ENCODE measurements around the gene RASA2. TPM values are rescaled to one million over a fixed set of nuclear protein-coding genes. Genes with fewer than 3 reads are reported as not detected.

The RASA2 gene
- total RNA-seq, 1 donor from 2014 or later = 4.3 TPM

GRCh38 chr3:141482245-141482922 lies 4.4 kb upstream of the RASA2 start:
- Histone ChIP-seq H3K9me3 (replicated peaks) (no peaks in the 10 kb centered on the region), H3K27me3 (ENCODE audit: low read depth) (no peaks in the 10 kb centered on the region), H3K36me3 (no peaks in the 10 kb centered on the region), H3K27ac (replicated peaks) (no peak overlapping the region), H3K4me1 (peaks cover 13% of the 10 kb centered on the region), H3K4me3 (no peak overlapping the region)
- intact Hi-C loops (cut with micrococcal nuclease) = no loop called here
- no peak for DNase-seq
- TF ChIP-seq, protein P1, sequence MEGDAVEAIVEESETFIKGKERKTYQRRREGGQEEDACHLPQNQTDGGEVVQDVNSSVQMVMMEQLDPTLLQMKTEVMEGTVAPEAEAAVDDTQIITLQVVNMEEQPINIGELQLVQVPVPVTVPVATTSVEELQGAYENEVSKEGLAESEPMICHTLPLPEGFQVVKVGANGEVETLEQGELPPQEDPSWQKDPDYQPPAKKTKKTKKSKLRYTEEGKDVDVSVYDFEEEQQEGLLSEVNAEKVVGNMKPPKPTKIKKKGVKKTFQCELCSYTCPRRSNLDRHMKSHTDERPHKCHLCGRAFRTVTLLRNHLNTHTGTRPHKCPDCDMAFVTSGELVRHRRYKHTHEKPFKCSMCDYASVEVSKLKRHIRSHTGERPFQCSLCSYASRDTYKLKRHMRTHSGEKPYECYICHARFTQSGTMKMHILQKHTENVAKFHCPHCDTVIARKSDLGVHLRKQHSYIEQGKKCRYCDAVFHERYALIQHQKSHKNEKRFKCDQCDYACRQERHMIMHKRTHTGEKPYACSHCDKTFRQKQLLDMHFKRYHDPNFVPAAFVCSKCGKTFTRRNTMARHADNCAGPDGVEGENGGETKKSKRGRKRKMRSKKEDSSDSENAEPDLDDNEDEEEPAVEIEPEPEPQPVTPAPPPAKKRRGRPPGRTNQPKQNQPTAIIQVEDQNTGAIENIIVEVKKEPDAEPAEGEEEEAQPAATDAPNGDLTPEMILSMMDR (IDR thresholded peaks at IDR 0.05; ENCODE audit: borderline replicate concordance) = no peak

GRCh38 chr3:141484701-141485287 lies 2.0 kb upstream of the RASA2 start:
- no peaks in the 10 kb centered on the region for H3K36me3 ChIP-seq
- peaks cover 30% of the 10 kb centered on the region for H3K4me1 ChIP-seq
- no peak overlapping the region for H3K27ac ChIP-seq (replicated peaks)
- no peak overlapping the region for H3K4me3 ChIP-seq
- TF ChIP-seq, protein P1 (IDR thresholded peaks at IDR 0.05; ENCODE audit: borderline replicate concordance) = no peak
- no peaks in the 10 kb centered on the region for H3K9me3 ChIP-seq (replicated peaks)
- no peak for DNase-seq
- intact Hi-C loops (cut with micrococcal nuclease) = no loop called here
- H3K27me3 ChIP-seq (ENCODE audit: low read depth) = no peaks in the 10 kb centered on the region

GRCh38 chr3:141485641-141486495 lies 959 bp upstream of the RASA2 start:
- no peaks in the 10 kb centered on the region for H3K36me3 ChIP-seq
- no peaks in the 10 kb centered on the region for H3K27me3 ChIP-seq (ENCODE audit: low read depth)
- TF ChIP-seq, protein P1 (IDR thresholded peaks at IDR 0.05; ENCODE audit: borderline replicate concordance) = no peak
- DNase-seq = no peak
- peak overlapping the region; percentile 96 for H3K27ac ChIP-seq (replicated peaks)
- peaks cover 30% of the 10 kb centered on the region for H3K4me1 ChIP-seq
- peak overlapping the region; percentile 88 for H3K4me3 ChIP-seq
- intact Hi-C loops (cut with micrococcal nuclease) = no loop called here
- H3K9me3 ChIP-seq (replicated peaks) = no peaks in the 10 kb centered on the region

- H3K4me1 ChIP-seq = peaks cover 30% of the 10 kb centered on the region
- TF ChIP-seq, protein P1 (IDR thresholded peaks at IDR 0.05; ENCODE audit: borderline replicate concordance) = no peak
- H3K4me3 ChIP-seq = peak overlapping the region; percentile 88
- no peaks in the 10 kb centered on the region for H3K27me3 ChIP-seq (ENCODE audit: low read depth)
- H3K9me3 ChIP-seq (replicated peaks) = no peaks in the 10 kb centered on the region
- H3K36me3 ChIP-seq = no peaks in the 10 kb centered on the region
- intact Hi-C loops (cut with micrococcal nuclease) = no loop called here
- DNase-seq = no peak
- peak overlapping the region; percentile 96 for H3K27ac ChIP-seq (replicated peaks)
Observed at GRCh38 chr3:141486496-141486745, 406 bp upstream of the RASA2 start.

DNA sequence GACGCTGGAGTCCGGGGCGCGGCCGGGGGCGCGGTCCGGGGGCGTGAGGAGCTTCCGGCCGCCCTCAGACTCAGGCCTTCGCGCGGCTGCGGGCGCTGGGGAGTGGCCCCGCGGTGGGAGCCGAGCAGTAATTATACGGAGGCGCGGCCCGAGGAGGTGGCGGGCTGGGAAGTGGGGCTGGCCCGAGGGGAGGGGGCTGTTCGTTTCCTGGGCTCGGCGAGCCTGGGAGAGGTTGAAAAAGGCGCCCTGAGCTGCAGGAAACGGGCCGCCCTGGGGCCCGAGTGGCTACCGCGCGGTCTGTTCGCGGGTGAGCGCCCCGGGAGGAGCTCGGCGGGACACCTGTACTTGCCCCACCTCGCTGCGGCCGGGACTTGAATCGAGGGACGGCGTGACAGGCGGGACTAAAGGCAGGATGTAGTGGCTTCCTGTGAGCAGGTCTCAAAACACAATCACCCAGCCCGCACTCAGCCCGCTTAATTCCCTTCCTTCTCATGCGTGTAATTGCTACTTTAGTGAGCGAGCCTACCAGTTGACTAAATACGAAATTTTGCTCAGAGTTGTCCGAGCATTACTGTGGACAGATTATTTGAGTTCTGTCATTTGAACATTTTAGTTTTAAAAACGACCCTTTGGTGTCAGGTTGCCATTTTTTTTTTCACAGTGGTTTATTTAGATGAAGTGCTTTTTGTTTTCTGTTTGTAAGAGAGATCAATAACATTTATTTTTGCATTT lies 860 bp downstream of the RASA2 start:
- no peaks in the 10 kb centered on the region for H3K27me3 ChIP-seq (ENCODE audit: low read depth)
- TF ChIP-seq, protein P1 (IDR thresholded peaks at IDR 0.05; ENCODE audit: borderline replicate concordance) = peak; percentile 18
- DNase-seq = peak; percentile 62
- H3K4me3 ChIP-seq = peak overlapping the region; percentile 88
- H3K36me3 ChIP-seq = no peaks in the 10 kb centered on the region
- H3K27ac ChIP-seq (replicated peaks) = peak overlapping the region; percentile 96
- H3K4me1 ChIP-seq = peaks cover 30% of the 10 kb centered on the region
- H3K9me3 ChIP-seq (replicated peaks) = no peaks in the 10 kb centered on the region
- intact Hi-C loops (cut with micrococcal nuclease) = no loop called here
